GM13977 (cell line): ENCODE data around the gene SFXN4.
A peak's percentile ranks its signal among the peaks of the same experiment; 100 is the strongest.

Source experiments
- DNase-seq: peaks from one replicate; pipeline ENCODE4 v3.0.0; 2012; ENCODE audit warnings: low spot score
- in situ Hi-C: fragments of 300-500 bp; cut with MboI; formaldehyde crosslinking; loops from one replicate; pipeline ENCODE4 v1.12.0; 2022; ENCODE audit warnings: low sequenced_read_pairs, low pct_unique_long_range_greater_than_20kb, mixed read lengths, inconsistent platforms; ENCODE audit not compliant: unreplicated experiment
- TF ChIP-seq, protein P1 (sequence below): IDR thresholded peaks from 2 replicates; pipeline ENCODE4 v1.5.1; 2012; ENCODE audit warnings: mild to moderate bottlenecking, control low read depth; ENCODE audit not compliant: insufficient read depth; ENCODE audit errors: extremely low read depth, missing control alignments

The SFXN4 gene

GRCh38 chr10:119136084-119136483 lies 29.4 kb downstream of the SFXN4 start:
- TF ChIP-seq, protein P1, sequence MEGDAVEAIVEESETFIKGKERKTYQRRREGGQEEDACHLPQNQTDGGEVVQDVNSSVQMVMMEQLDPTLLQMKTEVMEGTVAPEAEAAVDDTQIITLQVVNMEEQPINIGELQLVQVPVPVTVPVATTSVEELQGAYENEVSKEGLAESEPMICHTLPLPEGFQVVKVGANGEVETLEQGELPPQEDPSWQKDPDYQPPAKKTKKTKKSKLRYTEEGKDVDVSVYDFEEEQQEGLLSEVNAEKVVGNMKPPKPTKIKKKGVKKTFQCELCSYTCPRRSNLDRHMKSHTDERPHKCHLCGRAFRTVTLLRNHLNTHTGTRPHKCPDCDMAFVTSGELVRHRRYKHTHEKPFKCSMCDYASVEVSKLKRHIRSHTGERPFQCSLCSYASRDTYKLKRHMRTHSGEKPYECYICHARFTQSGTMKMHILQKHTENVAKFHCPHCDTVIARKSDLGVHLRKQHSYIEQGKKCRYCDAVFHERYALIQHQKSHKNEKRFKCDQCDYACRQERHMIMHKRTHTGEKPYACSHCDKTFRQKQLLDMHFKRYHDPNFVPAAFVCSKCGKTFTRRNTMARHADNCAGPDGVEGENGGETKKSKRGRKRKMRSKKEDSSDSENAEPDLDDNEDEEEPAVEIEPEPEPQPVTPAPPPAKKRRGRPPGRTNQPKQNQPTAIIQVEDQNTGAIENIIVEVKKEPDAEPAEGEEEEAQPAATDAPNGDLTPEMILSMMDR, result no peak
- in situ Hi-C loops, result no loop called here
- no peak for DNase-seq

- no peak for DNase-seq
Observed at GRCh38 chr10:119135513-119135881, 30.0 kb downstream of the SFXN4 start.

DNA sequence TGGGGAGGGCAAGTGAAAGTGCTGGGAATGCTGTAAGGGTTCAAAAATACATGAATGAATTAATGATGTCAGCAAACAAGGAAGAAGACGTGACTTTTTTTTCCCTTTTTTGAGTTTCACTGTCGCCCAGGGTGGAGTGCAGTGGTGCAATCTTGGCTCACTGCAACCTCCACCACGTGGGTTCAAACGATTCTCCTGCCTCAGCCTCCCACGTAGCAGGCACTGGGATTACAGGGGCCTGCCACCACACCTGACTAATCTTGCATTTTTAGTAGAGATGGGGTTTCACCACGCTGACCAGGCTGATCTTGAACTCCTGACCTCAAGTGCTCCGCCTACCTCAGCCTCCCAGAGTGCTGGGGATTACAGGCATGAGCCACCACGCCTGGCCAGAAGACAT lies 31.6 kb downstream of the SFXN4 start:
- no peak for DNase-seq
- TF ChIP-seq, protein P1, result no peak
- in situ Hi-C loops, result no loop called here

More at GRCh38 chr10:119135513-119135881, 30.0 kb downstream of the SFXN4 start:
- TF ChIP-seq, protein P1, result no peak
- in situ Hi-C loops, result no loop called here

GRCh38 chr10:119132521-119133345 lies 32.8 kb downstream of the SFXN4 start:
- DNase-seq, result no peak
- TF ChIP-seq, protein P1, result no peak
- in situ Hi-C loops, result no loop called here

DNA sequence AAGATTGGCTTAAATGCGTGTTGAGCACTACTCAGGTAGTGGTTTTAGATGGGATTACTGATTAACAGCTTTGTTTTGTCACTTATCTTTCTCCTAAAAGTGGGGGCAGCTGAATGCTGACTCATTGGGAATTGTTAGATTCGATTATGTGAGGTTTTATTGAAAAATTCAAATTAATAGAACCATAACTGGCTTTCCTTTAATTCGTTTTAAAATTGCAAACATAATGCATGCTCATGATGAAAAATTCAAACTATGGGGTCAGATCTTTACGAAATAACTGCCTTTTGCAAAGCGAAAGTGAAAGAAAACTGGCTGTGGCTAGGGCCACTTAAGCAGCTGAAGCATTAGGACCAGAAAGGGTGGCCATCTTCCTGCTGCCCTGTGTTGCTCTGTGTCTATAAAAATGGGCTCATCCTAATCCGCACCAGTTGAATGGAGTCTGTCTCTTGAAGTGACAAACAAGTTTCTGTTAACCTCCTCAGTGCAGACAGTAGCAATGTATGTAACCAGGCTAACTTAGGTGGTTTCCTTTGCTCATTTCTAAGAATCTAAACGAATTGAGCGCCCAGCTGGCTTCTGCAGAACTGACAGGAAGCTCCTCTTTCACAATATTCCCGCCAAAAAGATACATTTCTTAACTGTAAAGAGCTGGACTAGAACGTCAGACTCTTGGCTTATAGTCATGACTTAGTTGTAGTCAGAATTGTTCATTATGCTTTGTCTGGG lies 33.8 kb downstream of the SFXN4 start:
- peak; percentile 56 for DNase-seq
- TF ChIP-seq, protein P1, result no peak

GRCh38 chr10:119129721-119130120 lies 35.8 kb downstream of the SFXN4 start:
- DNase-seq, result no peak
- in situ Hi-C loops, result no loop called here
- TF ChIP-seq, protein P1, result no peak

More for the DNA sequence above, 33.8 kb downstream of the SFXN4 start:
- in situ Hi-C loops, result no loop called here
